SK-N-SH (cell line): ENCODE results near the gene PKNOX1. TPM values are rescaled to one million over a fixed set of nuclear protein-coding genes. Genes with fewer than 3 reads are reported as not detected.

ENCODE experiments used
- CTCF ChIA-PET: fragments of 300-600, 350-600 bp; formaldehyde crosslinking; extraction: SDS; loops from one replicate; lab custom pipeline; 2021; lab: Yijun Ruan, JAX
- POLR2A ChIA-PET: fragments of 350-600 bp; sonication (Branson Sonifier 250); formaldehyde crosslinking; extraction: SDS; loops from one replicate; lab custom pipeline; 2020; ENCODE audit warnings: antibody characterized with exemption, inconsistent platforms; lab: Yijun Ruan, JAX
- DNase-seq: peaks from one replicate; pipeline ENCODE4 v3.0.0; 2012
- H2AFZ ChIP-seq: fragments of 200-600 bp; sonication (generic); 2 replicates; pipeline ENCODE4 v1.8.1; 2016; ENCODE audit warnings: antibody characterized with exemption, mild to moderate bottlenecking, low read depth
- H3F3A ChIP-seq: fragments of 200-600 bp; sonication (generic); replicated peaks from 2 replicates; pipeline ENCODE3; 2016; ENCODE audit warnings: antibody characterized with exemption, mild to moderate bottlenecking; ENCODE audit not compliant: insufficient read depth
- H3K27ac ChIP-seq, 2 experiments: fragments of 200-500 bp in 1 of 2; fragments of 200-600 bp in 1 of 2; sonication (Bioruptor generic) in 1 of 2; sonication (generic), shearing (Covaris generic) in 1 of 2; 2 replicates each; pipeline versions ENCODE4 v1.5.1 to v1.6.1; 2014 to 2016; ENCODE audit warnings: low read depth in 2 of 2, inconsistent platforms in 1 of 2, low read length in 1 of 2, mild to moderate bottlenecking in 1 of 2, mixed read lengths in 1 of 2
- H3K27me3 ChIP-seq: fragments of 200-600 bp; sonication (generic), shearing (Covaris generic); 2 replicates; pipeline ENCODE4 v1.6.1; 2016; ENCODE audit warnings: mixed run types; ENCODE audit not compliant: insufficient read depth
- H3K36me3 ChIP-seq, 2 experiments: fragments of 200-500 bp in 1 of 2; fragments of 200-600 bp in 1 of 2; sonication (Bioruptor generic) in 1 of 2; sonication (generic) in 1 of 2; replicated peaks in 1 of 2; 2 replicates each; pipeline versions ENCODE3 to v1.5.1; 2014 to 2016; ENCODE audit warnings: low read length in 1 of 2, mild to moderate bottlenecking in 1 of 2; ENCODE audit not compliant: insufficient read depth in 2 of 2, control insufficient read depth in 1 of 2
- H3K4me1 ChIP-seq, 2 experiments: fragments of 200-500 bp in 1 of 2; fragments of 200-600 bp in 1 of 2; sonication (Bioruptor generic) in 1 of 2; sonication (generic), shearing (Covaris generic) in 1 of 2; 2 replicates each; pipeline versions ENCODE4 v1.5.1 to v1.6.1; 2014 to 2016; ENCODE audit warnings: low read depth in 1 of 2, low read length in 1 of 2, mixed run types in 1 of 2; ENCODE audit not compliant: insufficient read depth in 2 of 2, control insufficient read depth in 1 of 2
- H3K4me2 ChIP-seq: fragments of 200-600 bp; sonication (generic), shearing (Covaris generic); 2 replicates; pipeline ENCODE4 v1.6.1; 2017; ENCODE audit warnings: mixed run types
- H3K4me3 ChIP-seq, 2 experiments: fragments of 200-500 bp in 1 of 2; fragments of 200-600 bp in 1 of 2; sonication (Bioruptor generic) in 1 of 2; sonication (generic), shearing (Covaris generic) in 1 of 2; 2 replicates each; pipeline versions ENCODE4 v1.5.1 to v1.8.1; 2014 to 2016; ENCODE audit warnings: low read depth in 2 of 2, inconsistent platforms in 1 of 2, low read length in 1 of 2, mild to moderate bottlenecking in 1 of 2, mixed read lengths in 1 of 2, moderate library complexity in 1 of 2
- H3K79me2 ChIP-seq: fragments of 200-600 bp; sonication (generic); 2 replicates; pipeline ENCODE4 v1.8.1; 2017; ENCODE audit warnings: mild to moderate bottlenecking; ENCODE audit not compliant: insufficient read depth
- H3K9ac ChIP-seq: fragments of 200-600 bp; sonication (generic); 2 replicates; pipeline ENCODE4 v1.6.1; 2017; ENCODE audit warnings: mixed run types
- H3K9me2 ChIP-seq: fragments of 200-600 bp; sonication (generic); 2 replicates; pipeline ENCODE4 v1.6.1; 2017; ENCODE audit warnings: mixed run types
- H3K9me3 ChIP-seq: fragments of 200-600 bp; sonication (generic); 2 replicates; pipeline ENCODE4 v1.6.1; 2017; ENCODE audit warnings: mixed run types, mild to moderate bottlenecking, moderate library complexity
- H4K20me1 ChIP-seq: fragments of 200-600 bp; sonication (generic); 2 replicates; pipeline ENCODE4 v1.6.1; 2017; ENCODE audit warnings: mild to moderate bottlenecking, mixed run types; ENCODE audit not compliant: insufficient read depth
- EP300 ChIP-seq, 2 experiments: IDR thresholded peaks; 2 replicates each; pipeline versions ENCODE4 v1.4.0 to v1.6.1; 2012; ENCODE audit warnings: borderline replicate concordance in 1 of 2, low read depth in 1 of 2, low read length in 1 of 2
- FOSL2 ChIP-seq: IDR thresholded peaks from 2 replicates; pipeline ENCODE4 v1.4.0; 2012; ENCODE audit warnings: low read depth, mild to moderate bottlenecking, moderate library complexity, borderline replicate concordance
- FOXJ3 ChIP-seq: sonication (generic); formaldehyde crosslinking; IDR thresholded peaks from 2 replicates; pipeline ENCODE4 v1.5.1; 2020; ENCODE audit warnings: mild to moderate bottlenecking, missing genetic modification reagents
- FOXM1 ChIP-seq: IDR thresholded peaks from 2 replicates; pipeline ENCODE4 v1.4.0; 2012; ENCODE audit warnings: low read depth, mild to moderate bottlenecking
- GABPA ChIP-seq: IDR thresholded peaks from 2 replicates; pipeline ENCODE4 v1.4.0; 2012; ENCODE audit warnings: low read depth, mild to moderate bottlenecking
- GATA2 ChIP-seq: sonication (generic); formaldehyde crosslinking; IDR thresholded peaks from 2 replicates; pipeline ENCODE4 v1.5.0; 2020; ENCODE audit warnings: mild to moderate bottlenecking, missing genetic modification reagents
- NFIC ChIP-seq: IDR thresholded peaks from 2 replicates; pipeline ENCODE4 v1.4.0; 2012; ENCODE audit warnings: borderline replicate concordance
- PBX3 ChIP-seq: IDR thresholded peaks from 2 replicates; pipeline ENCODE4; 2012
- POLR2AphosphoS5 ChIP-seq: IDR thresholded peaks from 2 replicates; pipeline ENCODE4 v1.6.1; 2012; ENCODE audit warnings: low read depth, low read length
- RXRA ChIP-seq: IDR thresholded peaks from 2 replicates; pipeline ENCODE4 v1.4.0; 2012; ENCODE audit warnings: low read depth, mild to moderate bottlenecking, borderline replicate concordance
- SMC3 ChIP-seq: IDR thresholded peaks from 2 replicates; pipeline ENCODE4 v1.6.1; 2012; ENCODE audit warnings: low read depth, low read length, improper control_type of control experiment
- TAF1 ChIP-seq: IDR thresholded peaks from 2 replicates; pipeline ENCODE4 v1.6.1; 2012; ENCODE audit warnings: low read depth, mild to moderate bottlenecking, low read length, moderate library complexity, borderline replicate concordance
- TCF12 ChIP-seq: IDR thresholded peaks from 2 replicates; pipeline ENCODE4 v1.4.0; 2012
- TEAD4 ChIP-seq: IDR thresholded peaks from 2 replicates; pipeline ENCODE4 v1.4.0; 2012; ENCODE audit warnings: mild to moderate bottlenecking, borderline replicate concordance; ENCODE audit not compliant: insufficient read depth
- USF1 ChIP-seq: IDR thresholded peaks from 2 replicates; pipeline ENCODE4 v1.4.0; 2012; ENCODE audit warnings: low read depth, borderline replicate concordance
- USF2 ChIP-seq: fragments of 150-350 bp; IDR thresholded peaks from 2 replicates; pipeline ENCODE4 v1.6.1; 2017; ENCODE audit warnings: antibody characterized with exemption, low read length, low read depth, borderline replicate concordance
- YY1 ChIP-seq: IDR thresholded peaks from 2 replicates; pipeline ENCODE4 v1.4.0; 2012; ENCODE audit warnings: low read depth, mild to moderate bottlenecking
- whole genome bisulfite sequencing: methylation state at CpG from one replicate; pipeline ENCODE4 v1.1.6; 2017; ENCODE audit warnings: low lambda C conversion rate; 5-methylcytosine and 5-hydroxymethylcytosine counted together
- polyA plus RNA-seq, 3 experiments: library from polyadenylated mRNA; depleted of rRNA; stranded (reverse); fragments of >200 nt; gene quantifications; 2 replicates each; pipeline ENCODE4 v1.2.3, GENCODE V29; 2012

The PKNOX1 gene
- polyA plus RNA-seq, 1 of the 3 experiments (the other 2 are of a cell fraction), result 21.7 TPM

GRCh38 chr21:43012596-43012995 lies 38.2 kb downstream of the PKNOX1 start:
- ChIA-PET CTCF (no interaction called here), POLR2A (no interaction called here)
- Histone ChIP-seq H2AFZ (no peak overlapping the region), H3K79me2 (no peaks in the 10 kb centered on the region), H3K9me3 (no peaks in the 10 kb centered on the region), H3K9ac (no peak overlapping the region), H3K27ac (no peak overlapping the region), H3K4me3 (no peak overlapping the region), H4K20me1 (no peaks in the 10 kb centered on the region), H3K36me3 (peaks cover 15 to 27% of the 10 kb centered on the region in 2 experiments), H3F3A (no peaks in the 10 kb centered on the region), H3K27me3 (no peaks in the 10 kb centered on the region), H3K9me2 (no peaks in the 10 kb centered on the region), H3K4me1 (peaks cover 0 to 17% of the 10 kb centered on the region in 2 experiments; a peak in 2 of 4 replicates), H3K4me2 (no peak overlapping the region)
- no peak for DNase-seq
- WGBS, result 92% methylated on average over 6 of the region's 6 CpGs
- TF ChIP-seq EP300 (IDR thresholded peaks at IDR 0.05; ENCODE audit: borderline replicate concordance in 1 of 2, low read depth in 1 of 2, low read length in 1 of 2), result no peak
- no peak for TF ChIP-seq YY1
- no peak for TF ChIP-seq PBX3
- no peak for TF ChIP-seq NFIC
- no peak for TF ChIP-seq RXRA
- TF ChIP-seq FOXJ3, result no peak
- no peak for TF ChIP-seq GATA2
- TF ChIP-seq SMC3, result no peak
- no peak for TF ChIP-seq USF2
- TF ChIP-seq FOXM1, result no peak
- TF ChIP-seq GABPA, result no peak
- no peak for TF ChIP-seq TCF12
- TF ChIP-seq TEAD4, result no peak
- no peak for TF ChIP-seq POLR2AphosphoS5
- no peak for TF ChIP-seq USF1
- TF ChIP-seq FOSL2, result no peak
- no peak for TF ChIP-seq TAF1
